Measurements from ENCODE around the gene BCL7C.

DNA sequence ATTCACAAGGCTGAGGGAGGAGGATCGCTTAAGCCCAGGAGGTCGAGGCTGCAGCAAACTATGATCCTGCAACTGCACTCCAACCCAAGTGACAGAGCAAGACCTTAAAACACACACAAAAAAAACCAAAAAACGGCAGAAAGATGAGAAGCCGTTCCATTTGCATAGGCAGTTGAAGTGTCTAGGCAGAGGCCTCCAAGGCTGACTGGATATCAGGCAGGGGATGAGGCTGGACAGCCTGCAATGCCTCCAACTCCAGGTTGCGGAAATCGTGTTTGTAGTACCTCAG, 27.5 kb upstream of the BCL7C start:
- TF ChIP-seq ZNF8 (CRISPR knock-in tag; IDR thresholded peaks at IDR 0.05), result no peak
- TF ChIP-seq, protein P1, sequence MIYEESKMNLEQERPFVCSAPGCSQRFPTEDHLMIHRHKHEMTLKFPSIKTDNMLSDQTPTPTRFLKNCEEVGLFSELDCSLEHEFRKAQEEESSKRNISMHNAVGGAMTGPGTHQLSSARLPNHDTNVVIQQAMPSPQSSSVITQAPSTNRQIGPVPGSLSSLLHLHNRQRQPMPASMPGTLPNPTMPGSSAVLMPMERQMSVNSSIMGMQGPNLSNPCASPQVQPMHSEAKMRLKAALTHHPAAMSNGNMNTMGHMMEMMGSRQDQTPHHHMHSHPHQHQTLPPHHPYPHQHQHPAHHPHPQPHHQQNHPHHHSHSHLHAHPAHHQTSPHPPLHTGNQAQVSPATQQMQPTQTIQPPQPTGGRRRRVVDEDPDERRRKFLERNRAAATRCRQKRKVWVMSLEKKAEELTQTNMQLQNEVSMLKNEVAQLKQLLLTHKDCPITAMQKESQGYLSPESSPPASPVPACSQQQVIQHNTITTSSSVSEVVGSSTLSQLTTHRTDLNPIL (CRISPR knock-in tag; IDR thresholded peaks at IDR 0.05; ENCODE audit: low read depth), result no peak
- no peak for TF ChIP-seq ISL1 (CRISPR knock-in tag; IDR thresholded peaks at IDR 0.05)
- TF ChIP-seq ZNF70 (CRISPR knock-in tag; IDR thresholded peaks at IDR 0.05), result no peak
- no peak for TF ChIP-seq ZC3H10 (CRISPR knock-in tag; IDR thresholded peaks at IDR 0.05)
- TF ChIP-seq, protein P2, sequence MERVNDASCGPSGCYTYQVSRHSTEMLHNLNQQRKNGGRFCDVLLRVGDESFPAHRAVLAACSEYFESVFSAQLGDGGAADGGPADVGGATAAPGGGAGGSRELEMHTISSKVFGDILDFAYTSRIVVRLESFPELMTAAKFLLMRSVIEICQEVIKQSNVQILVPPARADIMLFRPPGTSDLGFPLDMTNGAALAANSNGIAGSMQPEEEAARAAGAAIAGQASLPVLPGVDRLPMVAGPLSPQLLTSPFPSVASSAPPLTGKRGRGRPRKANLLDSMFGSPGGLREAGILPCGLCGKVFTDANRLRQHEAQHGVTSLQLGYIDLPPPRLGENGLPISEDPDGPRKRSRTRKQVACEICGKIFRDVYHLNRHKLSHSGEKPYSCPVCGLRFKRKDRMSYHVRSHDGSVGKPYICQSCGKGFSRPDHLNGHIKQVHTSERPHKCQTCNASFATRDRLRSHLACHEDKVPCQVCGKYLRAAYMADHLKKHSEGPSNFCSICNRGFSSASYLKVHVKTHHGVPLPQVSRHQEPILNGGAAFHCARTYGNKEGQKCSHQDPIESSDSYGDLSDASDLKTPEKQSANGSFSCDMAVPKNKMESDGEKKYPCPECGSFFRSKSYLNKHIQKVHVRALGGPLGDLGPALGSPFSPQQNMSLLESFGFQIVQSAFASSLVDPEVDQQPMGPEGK (CRISPR knock-in tag; IDR thresholded peaks at IDR 0.05; ENCODE audit: borderline replicate concordance), result no peak
- TF ChIP-seq ESRRG (CRISPR knock-in tag; IDR thresholded peaks at IDR 0.05), result no peak
- TF ChIP-seq RARB (CRISPR knock-in tag; IDR thresholded peaks at IDR 0.05), result no peak
- TF ChIP-seq, protein P3, sequence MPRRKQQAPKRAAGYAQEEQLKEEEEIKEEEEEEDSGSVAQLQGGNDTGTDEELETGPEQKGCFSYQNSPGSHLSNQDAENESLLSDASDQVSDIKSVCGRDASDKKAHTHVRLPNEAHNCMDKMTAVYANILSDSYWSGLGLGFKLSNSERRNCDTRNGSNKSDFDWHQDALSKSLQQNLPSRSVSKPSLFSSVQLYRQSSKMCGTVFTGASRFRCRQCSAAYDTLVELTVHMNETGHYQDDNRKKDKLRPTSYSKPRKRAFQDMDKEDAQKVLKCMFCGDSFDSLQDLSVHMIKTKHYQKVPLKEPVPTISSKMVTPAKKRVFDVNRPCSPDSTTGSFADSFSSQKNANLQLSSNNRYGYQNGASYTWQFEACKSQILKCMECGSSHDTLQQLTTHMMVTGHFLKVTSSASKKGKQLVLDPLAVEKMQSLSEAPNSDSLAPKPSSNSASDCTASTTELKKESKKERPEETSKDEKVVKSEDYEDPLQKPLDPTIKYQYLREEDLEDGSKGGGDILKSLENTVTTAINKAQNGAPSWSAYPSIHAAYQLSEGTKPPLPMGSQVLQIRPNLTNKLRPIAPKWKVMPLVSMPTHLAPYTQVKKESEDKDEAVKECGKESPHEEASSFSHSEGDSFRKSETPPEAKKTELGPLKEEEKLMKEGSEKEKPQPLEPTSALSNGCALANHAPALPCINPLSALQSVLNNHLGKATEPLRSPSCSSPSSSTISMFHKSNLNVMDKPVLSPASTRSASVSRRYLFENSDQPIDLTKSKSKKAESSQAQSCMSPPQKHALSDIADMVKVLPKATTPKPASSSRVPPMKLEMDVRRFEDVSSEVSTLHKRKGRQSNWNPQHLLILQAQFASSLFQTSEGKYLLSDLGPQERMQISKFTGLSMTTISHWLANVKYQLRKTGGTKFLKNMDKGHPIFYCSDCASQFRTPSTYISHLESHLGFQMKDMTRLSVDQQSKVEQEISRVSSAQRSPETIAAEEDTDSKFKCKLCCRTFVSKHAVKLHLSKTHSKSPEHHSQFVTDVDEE (CRISPR knock-in tag; IDR thresholded peaks at IDR 0.05), result no peak
- no peak for TF ChIP-seq BACH2 (CRISPR knock-in tag; IDR thresholded peaks at IDR 0.05; ENCODE audit: borderline replicate concordance)
- TF ChIP-seq OSR1 (CRISPR knock-in tag; IDR thresholded peaks at IDR 0.05), result no peak
